Gastrocnemius medialis (tissue), 4 donors: Measurements from ENCODE around the gene MOB1B.

Experiments
- POLR2A ChIP-seq, 2 donors: fragments of 450-650 bp; IDR thresholded peaks; one replicate each; pipeline ENCODE4 v1.6.1; 2017; ENCODE audit warnings: antibody characterized with exemption in 2 of 2, mild to moderate bottlenecking in 2 of 2, moderate library complexity in 2 of 2
- TF ChIP-seq, protein P1 (sequence below), 5 experiments: fragments of 450-650 bp in 3 of 5; fragments of 200-600 bp in 2 of 5; sonication (generic) in 2 of 5; IDR thresholded peaks in 4 of 5; conservative IDR thresholded peaks in 1 of 5; 1 replicate in 4 of 5; 2 replicates in 1 of 5; pipeline ENCODE4 v1.5.1; 2016 to 2019; ENCODE audit warnings: antibody characterized with exemption in 5 of 5, mild to moderate bottlenecking in 3 of 5, moderate library complexity in 3 of 5

DNA sequence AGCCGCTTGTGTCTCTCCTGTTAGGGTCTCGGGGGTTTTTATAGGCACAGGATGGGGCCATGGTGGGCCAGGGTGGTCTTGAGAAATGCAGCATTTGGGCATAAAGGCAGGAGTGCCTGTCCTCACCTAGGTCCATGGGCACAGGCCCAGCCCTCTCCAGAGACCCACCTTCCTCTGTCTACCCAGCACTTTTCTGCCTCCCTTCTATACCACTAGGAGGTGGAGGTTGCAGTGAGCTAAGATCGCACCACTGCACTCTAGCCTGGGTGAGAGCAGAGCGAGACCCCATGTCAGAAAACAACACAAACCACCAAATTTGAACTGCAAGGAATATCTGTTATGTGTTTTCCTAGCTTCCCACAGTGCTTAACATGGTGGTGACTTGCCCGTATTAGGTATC, 38.0 kb downstream of the MOB1B start:
- TF ChIP-seq, protein P1, sequence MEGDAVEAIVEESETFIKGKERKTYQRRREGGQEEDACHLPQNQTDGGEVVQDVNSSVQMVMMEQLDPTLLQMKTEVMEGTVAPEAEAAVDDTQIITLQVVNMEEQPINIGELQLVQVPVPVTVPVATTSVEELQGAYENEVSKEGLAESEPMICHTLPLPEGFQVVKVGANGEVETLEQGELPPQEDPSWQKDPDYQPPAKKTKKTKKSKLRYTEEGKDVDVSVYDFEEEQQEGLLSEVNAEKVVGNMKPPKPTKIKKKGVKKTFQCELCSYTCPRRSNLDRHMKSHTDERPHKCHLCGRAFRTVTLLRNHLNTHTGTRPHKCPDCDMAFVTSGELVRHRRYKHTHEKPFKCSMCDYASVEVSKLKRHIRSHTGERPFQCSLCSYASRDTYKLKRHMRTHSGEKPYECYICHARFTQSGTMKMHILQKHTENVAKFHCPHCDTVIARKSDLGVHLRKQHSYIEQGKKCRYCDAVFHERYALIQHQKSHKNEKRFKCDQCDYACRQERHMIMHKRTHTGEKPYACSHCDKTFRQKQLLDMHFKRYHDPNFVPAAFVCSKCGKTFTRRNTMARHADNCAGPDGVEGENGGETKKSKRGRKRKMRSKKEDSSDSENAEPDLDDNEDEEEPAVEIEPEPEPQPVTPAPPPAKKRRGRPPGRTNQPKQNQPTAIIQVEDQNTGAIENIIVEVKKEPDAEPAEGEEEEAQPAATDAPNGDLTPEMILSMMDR (IDR thresholded peaks at IDR 0.05 in 4 of 5, conservative IDR thresholded peaks at IDR 0.05 in 1 of 5) = no peak
- no peak for TF ChIP-seq POLR2A (IDR thresholded peaks at IDR 0.05)
